ENCODE data around the gene ATPAF1.

GRCh38 chr1:46605232-46605631 lies 62.9 kb downstream of the ATPAF1 start:
- TF ChIP-seq POLR2A (IDR thresholded peaks at IDR 0.05; ENCODE audit: low read length) (no peak), GATA1 (IDR thresholded peaks at IDR 0.05; ENCODE audit: low read depth, low read length) (no peak)
